ENCODE data around the gene PIP5KL1.

The PIP5KL1 gene

GRCh38 chr9:127873223-127873691 is 57.3 kb downstream of the PIP5KL1 start:
- DNase-seq (ENCODE audit: low spot score): no peak

GRCh38 chr9:127872369-127873222 is 58.0 kb downstream of the PIP5KL1 start:
- DNase-seq (ENCODE audit: low spot score): no peak

GRCh38 chr9:127871531-127871930 is 59.0 kb downstream of the PIP5KL1 start:
- DNase-seq (ENCODE audit: low spot score): no peak

- no peak for DNase-seq (ENCODE audit: low spot score)
Measured at GRCh38 chr9:127870887-127871286, 59.7 kb downstream of the PIP5KL1 start.

All from COLO829 (cell line).